ENCODE measurements around the gene TUFM.
"Not testable (repeated sequence)": the region's sequence is repeated elsewhere in the genome, so short reads cannot be mapped to it uniquely, and the experiment has no call there.

The TUFM gene

GRCh38 chr16:28846080-28846932, at the start of gene TUFM:
TSS of gene TUFM (minus strand) at chr16:28846348. CDS start at chr16:28846269, 79 bp downstream.
- peak; percentile 99 for DNase-seq

GRCh38 chr16:28895609-28896008, 49.5 kb upstream of the TUFM start:
- no peak for DNase-seq

- no peak for DNase-seq
Observed at GRCh38 chr16:28893291-28893690, 47.1 kb upstream of the TUFM start.

DNA sequence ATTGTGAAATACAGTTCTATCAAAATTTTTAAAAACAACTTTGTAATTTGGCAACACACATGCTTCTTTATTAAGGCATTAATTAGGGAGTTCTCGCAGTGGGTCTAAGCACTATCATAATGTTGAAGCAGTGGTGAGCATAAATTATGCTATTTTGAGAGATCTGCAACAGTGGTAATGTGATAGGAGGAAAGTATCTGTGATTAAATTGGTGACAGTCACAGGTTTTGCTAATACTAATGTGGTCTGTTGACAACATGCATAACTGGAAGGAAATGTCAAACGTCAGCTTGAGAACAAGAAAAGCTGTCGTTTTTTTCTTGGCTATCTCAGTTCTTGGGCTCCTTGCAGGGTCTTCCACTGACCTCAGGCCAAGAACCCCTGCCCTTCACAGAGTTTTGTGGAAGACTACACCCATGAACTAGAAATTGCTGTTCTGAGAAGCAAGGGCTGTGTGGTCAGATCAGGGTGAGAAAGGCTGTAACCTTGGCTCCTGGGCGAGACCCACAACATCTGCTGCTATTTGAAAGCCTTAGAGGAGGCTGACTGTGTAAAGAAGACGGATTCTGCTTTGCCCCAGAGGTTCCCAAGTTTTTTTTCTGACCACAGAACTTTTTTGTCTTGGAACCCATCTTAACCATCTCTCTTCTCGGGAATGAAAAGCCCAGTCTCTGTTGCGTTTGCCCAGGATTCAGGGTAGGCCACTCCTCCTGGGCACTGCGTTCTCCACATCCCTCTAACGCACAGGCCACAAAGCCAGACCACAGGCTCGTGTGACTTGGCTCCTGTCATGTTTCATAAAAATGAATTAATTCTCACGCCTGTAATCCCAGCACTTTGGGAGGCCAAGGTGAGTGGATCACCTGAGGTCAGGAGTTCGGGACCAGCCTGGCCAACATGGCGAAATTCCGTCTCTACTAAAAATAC, 46.1 kb upstream of the TUFM start:
- no peak for DNase-seq

DNA sequence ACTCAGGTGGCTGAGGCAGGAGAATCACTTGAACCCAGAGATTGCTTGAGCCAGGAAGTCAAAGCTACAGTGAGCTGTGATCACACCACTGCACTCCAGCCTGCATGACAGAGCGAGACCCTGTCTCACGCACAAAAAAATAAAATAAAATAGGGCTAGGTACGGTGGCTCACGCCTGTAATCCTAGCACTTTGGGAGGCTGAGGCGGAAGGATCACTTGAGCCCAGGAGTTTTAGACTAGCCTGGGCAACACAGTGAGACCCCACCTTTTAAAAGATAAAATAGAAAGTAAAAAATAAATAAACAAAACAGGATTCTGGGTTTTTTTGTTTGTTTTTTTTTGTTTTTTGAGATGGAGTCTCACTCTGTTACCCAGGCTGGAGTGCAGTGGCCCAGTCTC, 44.2 kb upstream of the TUFM start:
- not testable (repeated sequence) for DNase-seq

DNA sequence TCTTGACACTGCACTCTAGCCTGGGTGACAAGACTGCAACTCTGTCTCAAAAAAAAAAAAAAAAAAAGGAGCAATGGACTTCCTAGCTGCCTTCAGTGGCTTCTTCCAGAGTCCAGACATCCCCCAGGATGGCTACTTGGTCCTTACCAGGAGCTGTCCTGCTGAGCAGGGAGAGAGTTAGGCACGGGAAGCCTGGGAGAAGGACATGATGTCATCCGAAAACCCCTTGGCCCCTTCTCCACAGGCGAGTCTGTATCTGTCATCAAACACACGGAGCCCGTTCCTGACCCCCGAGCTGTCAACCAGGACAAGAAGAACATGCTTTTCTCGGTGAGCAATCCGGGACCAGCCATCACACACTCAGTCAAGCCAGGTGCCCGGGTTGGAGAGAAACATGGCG, 40.8 kb upstream of the TUFM start:
- DNase-seq, result no peak

- no peak for DNase-seq
Observed at GRCh38 chr16:28884045-28884444, 37.9 kb upstream of the TUFM start.

GRCh38 chr16:28883221-28883996, 37.3 kb upstream of the TUFM start:
- no peak for DNase-seq

DNA sequence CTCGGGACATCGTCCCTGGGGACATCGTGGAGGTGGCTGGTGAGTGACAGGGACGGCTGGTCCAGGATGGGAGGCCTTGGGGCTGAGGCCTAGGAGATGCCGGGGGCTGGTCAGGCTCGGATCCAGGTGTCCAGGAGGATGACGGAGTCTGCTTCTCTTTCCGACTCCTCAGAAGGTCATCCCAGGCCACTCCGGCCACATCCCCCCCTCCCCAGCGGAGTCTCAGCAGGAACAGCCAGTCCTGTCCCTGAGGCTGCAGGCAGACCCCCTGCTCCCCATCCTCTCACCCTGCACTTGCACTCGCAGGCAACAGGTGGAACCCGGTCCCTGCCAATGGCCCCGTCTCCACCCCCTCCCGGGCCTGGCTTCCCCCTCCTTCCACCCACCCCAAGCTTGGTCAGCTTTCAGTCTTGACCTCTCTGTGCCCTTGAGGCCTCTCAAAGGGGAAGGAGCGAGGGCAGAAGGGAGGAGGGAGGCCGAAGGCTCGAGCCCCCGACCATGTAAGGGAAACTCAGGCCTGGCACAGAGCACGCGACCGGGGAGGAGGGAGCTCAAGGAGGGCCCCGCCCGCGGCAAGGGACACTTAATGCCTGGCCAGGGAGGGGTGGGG, 36.5 kb upstream of the TUFM start:
- DNase-seq, result no peak

DNA sequence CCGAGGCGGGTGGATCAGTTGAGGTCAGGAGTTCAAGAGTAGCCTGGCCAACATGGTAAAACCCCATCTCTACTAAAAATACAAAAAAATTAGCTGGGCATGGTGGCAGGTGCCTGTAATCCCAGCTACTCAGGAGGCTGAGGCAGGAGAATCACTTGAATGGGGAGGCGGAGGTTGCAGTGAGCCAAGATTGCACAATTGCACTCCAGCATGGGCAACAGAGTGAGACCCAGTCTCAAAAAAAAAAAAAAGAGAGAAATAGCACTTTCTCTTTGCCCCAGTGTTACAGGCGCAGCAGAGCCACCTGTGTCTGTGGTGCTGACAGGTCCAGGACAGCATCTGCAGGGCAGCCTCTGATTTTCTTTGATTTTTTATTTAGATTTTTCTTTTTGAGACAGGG, 35.4 kb upstream of the TUFM start:
- not testable (repeated sequence) for DNase-seq

DNA sequence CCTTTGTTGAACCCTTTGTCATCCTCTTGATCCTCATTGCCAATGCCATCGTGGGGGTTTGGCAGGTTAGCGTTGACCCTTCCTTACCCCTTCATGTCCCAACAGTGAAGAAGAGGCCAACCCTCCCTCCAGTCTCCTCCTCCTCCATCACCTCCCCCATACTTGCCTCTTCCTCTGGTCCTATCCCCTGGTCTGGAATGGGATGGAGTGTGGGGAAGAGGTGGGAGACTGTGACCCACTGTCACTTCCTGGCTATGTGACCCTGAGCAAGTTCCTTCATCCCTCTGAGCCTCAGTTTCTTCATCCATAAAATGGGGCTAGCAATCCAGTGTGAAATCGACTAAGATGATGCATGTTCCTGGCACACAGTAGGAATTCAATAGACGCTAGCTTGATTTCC, 34.8 kb upstream of the TUFM start:
- no peak for DNase-seq

- DNase-seq, result no peak
Observed at GRCh38 chr16:28880589-28880915, 34.4 kb upstream of the TUFM start.

DNA sequence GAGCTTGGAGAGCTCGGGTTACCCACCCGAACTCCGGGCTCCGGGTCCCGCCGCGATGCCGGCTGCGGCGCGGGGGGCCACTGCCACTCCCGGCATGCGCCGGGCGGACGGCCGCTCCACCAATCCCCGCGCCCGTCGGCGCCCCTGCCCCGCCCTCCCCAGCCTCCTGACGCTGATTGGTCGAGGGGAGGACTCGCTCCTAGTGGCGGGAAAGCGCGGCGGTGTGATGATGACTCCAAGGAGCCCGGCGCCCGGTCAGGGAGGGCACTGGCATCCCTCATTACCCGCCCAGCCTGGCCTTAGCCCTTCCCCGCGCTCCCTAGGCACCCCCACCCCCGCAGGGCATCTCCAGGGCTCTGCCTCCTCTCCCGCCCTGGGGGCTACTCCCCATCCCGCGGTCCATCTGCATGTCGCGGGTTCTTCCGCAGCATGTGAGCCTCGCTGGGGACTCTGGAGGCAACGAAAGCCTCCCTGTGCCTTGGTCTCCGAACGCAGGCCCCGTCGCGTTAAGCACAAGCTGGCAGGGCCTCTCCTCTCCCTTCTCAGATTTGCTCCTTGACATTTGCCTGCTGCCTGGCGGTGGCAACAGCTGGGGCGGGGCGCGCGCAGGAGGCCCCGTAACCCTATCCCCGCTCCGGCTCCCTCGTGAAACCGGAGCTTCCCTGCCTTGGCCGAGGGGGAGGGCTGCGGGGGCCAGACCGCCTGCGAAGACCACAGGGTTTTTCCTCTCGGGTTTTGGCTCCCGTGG, 33.9 kb upstream of the TUFM start:
- DNase-seq, result peak; percentile 85

DNA sequence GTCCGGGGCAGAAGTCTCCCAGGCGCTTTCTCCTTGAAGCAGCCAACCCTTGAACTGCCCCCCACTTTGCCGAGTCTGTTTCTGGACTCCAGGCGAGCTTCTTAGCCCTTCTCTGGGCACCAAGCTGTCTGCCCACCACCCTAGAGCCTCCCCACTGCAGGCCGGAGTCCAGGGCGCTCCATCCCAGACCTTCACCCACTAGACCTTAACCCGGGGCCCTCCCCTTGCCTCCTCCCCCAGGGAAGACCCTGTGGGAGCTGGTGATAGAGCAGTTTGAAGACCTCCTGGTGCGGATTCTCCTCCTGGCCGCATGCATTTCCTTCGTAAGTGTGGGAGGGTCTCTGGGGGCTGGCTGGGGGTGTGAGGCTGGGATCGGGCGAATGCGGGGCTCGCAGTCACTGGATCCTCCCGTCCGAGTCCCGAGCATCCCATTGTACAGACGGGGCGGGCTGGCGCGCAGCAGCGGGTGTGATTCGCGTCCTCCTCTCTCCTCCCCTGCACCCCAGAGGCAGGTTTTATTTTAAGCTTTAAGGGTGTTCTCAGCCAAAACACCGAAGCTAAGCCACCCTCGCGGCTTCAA, 33.2 kb upstream of the TUFM start:
- no peak for DNase-seq

DNA sequence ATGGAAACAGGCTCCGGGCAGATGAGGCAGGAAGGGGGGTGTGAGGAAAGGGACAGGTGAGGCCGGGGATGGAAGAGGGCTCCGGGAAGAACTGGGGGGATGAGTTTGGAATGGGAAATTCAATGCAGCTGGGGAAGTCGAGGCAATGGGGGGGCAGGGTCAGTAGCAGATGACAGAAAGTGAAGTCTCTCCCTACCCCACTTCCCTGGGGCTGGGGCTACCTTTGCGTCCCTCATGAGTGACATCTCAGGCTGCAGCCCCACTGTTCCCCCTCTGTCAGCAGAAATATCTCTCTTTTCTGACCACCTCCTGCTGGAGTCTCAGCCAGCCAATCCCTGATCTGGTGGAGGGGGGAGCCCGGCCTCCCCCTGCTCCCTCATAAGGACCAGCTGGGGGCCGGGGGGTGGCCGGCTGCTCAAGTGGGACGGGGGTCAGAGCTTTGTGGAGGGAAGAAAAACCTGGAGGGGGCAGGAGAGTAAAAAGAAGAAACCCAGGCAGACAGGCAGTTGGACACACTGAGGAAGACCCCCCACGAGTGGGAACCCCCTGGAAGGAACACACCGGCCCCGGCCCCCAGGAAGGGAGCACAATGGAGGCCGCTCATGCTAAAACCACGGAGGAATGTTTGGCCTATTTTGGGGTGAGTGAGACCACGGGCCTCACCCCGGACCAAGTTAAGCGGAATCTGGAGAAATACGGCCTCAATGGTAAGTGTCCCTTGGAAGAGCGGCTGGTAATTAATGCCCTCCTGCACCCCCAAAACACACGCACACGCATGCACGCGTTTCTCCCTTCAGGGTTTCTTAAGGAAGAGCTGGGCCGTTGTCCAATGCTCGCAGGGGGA, 32.2 kb upstream of the TUFM start, which contains the start of gene ATP2A1:
ATP2A1 (plus strand) TSS at position 406 of the 844 bp plus-strand sequence; CDS start at position 590, 184 bp downstream.
- no peak for DNase-seq

GRCh38 chr16:28877655-28878000, 31.5 kb upstream of the TUFM start:
- no peak for DNase-seq

DNA sequence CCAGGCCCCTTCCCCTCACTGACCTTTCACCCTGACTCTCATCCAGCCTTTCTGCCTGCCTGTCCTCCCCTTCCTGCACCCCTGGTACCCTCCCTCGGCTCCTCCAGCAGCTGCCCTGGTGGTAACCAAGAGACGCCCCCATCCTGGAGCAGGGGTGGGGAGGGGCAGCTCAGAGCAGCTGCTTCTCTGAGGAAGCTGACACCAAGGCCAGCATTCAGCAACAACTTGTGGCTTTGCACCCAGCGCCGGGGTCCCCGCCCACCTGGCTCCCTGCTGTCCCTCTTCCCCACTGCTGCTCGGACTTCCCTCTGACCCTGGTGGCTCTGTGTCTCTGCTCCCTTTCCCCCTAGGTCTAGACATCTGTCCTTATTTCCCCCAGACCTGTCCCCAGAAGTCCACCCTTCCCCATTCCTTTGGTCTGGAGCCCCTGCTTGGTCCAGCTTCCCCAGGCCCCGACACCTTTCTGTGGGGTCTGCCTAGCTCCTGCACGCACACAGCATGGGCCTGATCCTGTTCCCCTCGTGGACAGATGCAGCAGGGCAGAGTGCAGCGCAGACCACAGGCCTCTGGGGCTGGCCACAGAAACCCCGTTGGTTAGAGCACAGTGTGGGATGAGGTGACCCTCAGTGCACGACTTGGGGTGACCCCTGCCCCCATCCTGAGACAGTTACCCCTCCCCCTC, 31.0 kb upstream of the TUFM start:
- DNase-seq, result no peak

DNA sequence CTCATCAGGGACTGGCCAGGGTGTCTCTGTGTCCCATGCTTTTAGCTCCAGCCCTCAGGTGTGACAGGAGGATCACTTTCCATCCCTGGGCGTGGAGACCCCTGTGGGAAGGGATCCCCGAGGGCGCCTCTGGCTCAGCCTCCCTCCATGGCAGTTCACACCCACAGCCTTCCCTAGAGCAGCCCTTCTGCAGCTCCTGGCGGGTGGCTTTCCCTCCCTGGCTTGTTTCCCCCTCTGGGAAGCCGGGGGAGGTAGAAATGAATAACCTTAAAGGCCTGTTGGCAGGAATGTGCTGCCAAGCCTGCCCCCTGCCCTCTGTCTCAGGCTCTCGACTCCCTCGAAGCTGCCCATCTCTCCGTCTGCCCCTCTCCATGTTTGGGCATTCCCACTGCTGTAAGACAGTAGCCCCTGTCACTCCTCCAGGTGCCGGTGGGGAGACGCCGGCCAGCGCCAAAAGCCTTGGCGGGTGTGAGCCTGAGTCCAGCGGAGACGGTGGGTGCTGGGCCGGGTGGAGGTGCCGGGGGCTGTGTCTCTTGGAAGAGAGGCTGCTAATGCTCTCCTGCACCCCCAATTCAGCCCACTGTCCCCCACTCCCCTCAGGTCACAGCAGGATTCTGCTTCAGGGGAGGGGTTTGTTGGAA, 30.0 kb upstream of the TUFM start:
- DNase-seq, result no peak

Data from CD4-positive, alpha-beta T cell treated with Interleukin-4 for 4 hours (primary cell).